Measurements from ENCODE around the gene SLC25A13.

DNA sequence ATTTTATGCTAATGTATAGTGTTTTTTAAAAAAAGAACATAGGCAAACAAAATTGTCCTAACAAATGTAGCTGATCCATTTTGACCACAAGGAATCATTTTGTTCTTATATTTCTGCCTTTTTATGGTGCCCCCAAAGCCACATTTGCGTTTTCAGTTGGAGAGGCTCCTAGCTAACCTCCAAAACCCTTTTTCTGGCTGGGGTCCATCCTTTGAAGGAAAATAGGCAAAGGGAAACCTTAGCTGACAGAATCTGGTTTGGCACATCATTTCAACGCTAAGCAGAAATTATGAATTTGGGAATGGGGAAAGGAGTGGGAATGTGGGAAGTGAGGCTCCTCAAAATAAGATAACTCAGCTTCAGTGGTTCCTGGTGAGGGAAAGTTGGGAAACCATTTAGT lies 25.6 kb upstream of the SLC25A13 start:
- TF ChIP-seq, protein P1, sequence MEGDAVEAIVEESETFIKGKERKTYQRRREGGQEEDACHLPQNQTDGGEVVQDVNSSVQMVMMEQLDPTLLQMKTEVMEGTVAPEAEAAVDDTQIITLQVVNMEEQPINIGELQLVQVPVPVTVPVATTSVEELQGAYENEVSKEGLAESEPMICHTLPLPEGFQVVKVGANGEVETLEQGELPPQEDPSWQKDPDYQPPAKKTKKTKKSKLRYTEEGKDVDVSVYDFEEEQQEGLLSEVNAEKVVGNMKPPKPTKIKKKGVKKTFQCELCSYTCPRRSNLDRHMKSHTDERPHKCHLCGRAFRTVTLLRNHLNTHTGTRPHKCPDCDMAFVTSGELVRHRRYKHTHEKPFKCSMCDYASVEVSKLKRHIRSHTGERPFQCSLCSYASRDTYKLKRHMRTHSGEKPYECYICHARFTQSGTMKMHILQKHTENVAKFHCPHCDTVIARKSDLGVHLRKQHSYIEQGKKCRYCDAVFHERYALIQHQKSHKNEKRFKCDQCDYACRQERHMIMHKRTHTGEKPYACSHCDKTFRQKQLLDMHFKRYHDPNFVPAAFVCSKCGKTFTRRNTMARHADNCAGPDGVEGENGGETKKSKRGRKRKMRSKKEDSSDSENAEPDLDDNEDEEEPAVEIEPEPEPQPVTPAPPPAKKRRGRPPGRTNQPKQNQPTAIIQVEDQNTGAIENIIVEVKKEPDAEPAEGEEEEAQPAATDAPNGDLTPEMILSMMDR (IDR thresholded peaks at IDR 0.05 in 4 of 5, conservative IDR thresholded peaks at IDR 0.05 in 1 of 5): no peak
- TF ChIP-seq POLR2A (IDR thresholded peaks at IDR 0.05): no peak
